Activated CD4-positive, alpha-beta T cell treated with anti-CD3 and anti-CD28 coated beads, Interleukin-2, amount 10 ng/mL, durations not matched to agents 24 days and 14 days (primary cell): ENCODE data around the gene RSPRY1. TPM values are rescaled to one million over a fixed set of nuclear protein-coding genes. Genes with fewer than 3 reads are reported as not detected.
A peak's percentile ranks its signal among the peaks of the same experiment; 100 is the strongest.

Source experiments
- DNase-seq: peaks from one replicate; pipeline ENCODE4 v3.0.0; 2022
- H3K27ac Mint-ChIP-seq: one replicate; pipeline ENCODE4 v1.8.0; 2022; ENCODE audit warnings: mild to moderate bottlenecking, mixed read lengths
- H3K27me3 Mint-ChIP-seq: one replicate; pipeline ENCODE4 v1.8.0; 2022; ENCODE audit warnings: mixed read lengths
- H3K36me3 Mint-ChIP-seq: one replicate; pipeline ENCODE4 v1.8.0; 2022; ENCODE audit warnings: low read depth, mild to moderate bottlenecking, mixed read lengths
- H3K4me1 Mint-ChIP-seq: one replicate; pipeline ENCODE4 v1.8.0; 2021; ENCODE audit warnings: mixed read lengths
- H3K4me3 Mint-ChIP-seq: one replicate; pipeline ENCODE4 v1.8.0; 2022; ENCODE audit warnings: mild to moderate bottlenecking, moderate library complexity, mixed read lengths
- H3K9me3 Mint-ChIP-seq: one replicate; pipeline ENCODE4 v1.8.0; 2021; ENCODE audit warnings: mixed read lengths
- intact Hi-C: fragments of 100-400 bp; cut with micrococcal nuclease; formaldehyde crosslinking; loops from one replicate; pipeline ENCODE4 v1.15.1; 2023
- total RNA-seq: library from RNA; stranded (reverse); gene quantifications from 2 replicates; pipeline ENCODE4 v1.2.3, GENCODE V29; 2022

Gene RSPRY1
- total RNA-seq, 1 donor from 2014 or later: 36.6 TPM

- Mint-ChIP-seq H3K27me3 (no peaks in the 10 kb centered on the region), H3K4me3 (no peak overlapping the region), H3K4me1 (no peaks in the 10 kb centered on the region), H3K9me3 (no peaks in the 10 kb centered on the region), H3K36me3 (peaks cover 30% of the 10 kb centered on the region), H3K27ac (no peak overlapping the region)
- no peak for DNase-seq
- intact Hi-C loops: no loop called here
Measured at GRCh38 chr16:57253466-57253865, 67.3 kb downstream of the RSPRY1 start.

- Mint-ChIP-seq H3K27me3 (no peaks in the 10 kb centered on the region), H3K9me3 (no peaks in the 10 kb centered on the region), H3K4me1 (peaks cover 10% of the 10 kb centered on the region), H3K4me3 (no peak overlapping the region), H3K27ac (no peak overlapping the region), H3K36me3 (peaks cover 20% of the 10 kb centered on the region)
- intact Hi-C loops: no loop called here
- DNase-seq: no peak
Measured at GRCh38 chr16:57255686-57256415, 69.7 kb downstream of the RSPRY1 start.

GRCh38 chr16:57256601-57257395 lies 70.7 kb downstream of the RSPRY1 start:
- Mint-ChIP-seq H3K36me3 (peaks cover 16% of the 10 kb centered on the region), H3K27me3 (no peaks in the 10 kb centered on the region), H3K9me3 (no peaks in the 10 kb centered on the region), H3K27ac (no peak overlapping the region), H3K4me1 (peaks cover 10% of the 10 kb centered on the region), H3K4me3 (no peak overlapping the region)
- no peak for DNase-seq
- intact Hi-C loops: no loop called here

GRCh38 chr16:57257455-57258070 lies 71.4 kb downstream of the RSPRY1 start:
- H3K4me1 Mint-ChIP-seq: peaks cover 10% of the 10 kb centered on the region
- DNase-seq: no peak
- H3K4me3 Mint-ChIP-seq: no peak overlapping the region
- H3K27ac Mint-ChIP-seq: no peak overlapping the region
- no peaks in the 10 kb centered on the region for H3K9me3 Mint-ChIP-seq
- H3K36me3 Mint-ChIP-seq: peaks cover 8% of the 10 kb centered on the region
- H3K27me3 Mint-ChIP-seq: no peaks in the 10 kb centered on the region
- intact Hi-C loops: no loop called here

GRCh38 chr16:57258226-57258909 lies 72.2 kb downstream of the RSPRY1 start:
- Mint-ChIP-seq H3K4me1 (peaks cover 10% of the 10 kb centered on the region), H3K9me3 (no peaks in the 10 kb centered on the region), H3K4me3 (no peak overlapping the region), H3K27ac (no peak overlapping the region), H3K27me3 (no peaks in the 10 kb centered on the region), H3K36me3 (peaks cover 2% of the 10 kb centered on the region)
- no peak for DNase-seq
- intact Hi-C loops: no loop called here

- Mint-ChIP-seq H3K4me3 (no peak overlapping the region), H3K27ac (no peak overlapping the region), H3K9me3 (no peaks in the 10 kb centered on the region), H3K4me1 (peaks cover 10% of the 10 kb centered on the region), H3K27me3 (no peaks in the 10 kb centered on the region), H3K36me3 (peaks cover 2% of the 10 kb centered on the region)
- intact Hi-C loops: no loop called here
- no peak for DNase-seq
Measured at GRCh38 chr16:57258910-57259475, 72.9 kb downstream of the RSPRY1 start.

- Mint-ChIP-seq H3K9me3 (no peaks in the 10 kb centered on the region), H3K4me1 (peaks cover 12% of the 10 kb centered on the region), H3K27me3 (no peaks in the 10 kb centered on the region), H3K27ac (peak overlapping the region; percentile 72), H3K36me3 (no peaks in the 10 kb centered on the region), H3K4me3 (peak overlapping the region; percentile 24)
- intact Hi-C loops: no loop called here
- peak; percentile 68 for DNase-seq
Measured at GRCh38 chr16:57260294-57260929, 74.3 kb downstream of the RSPRY1 start.

- no peaks in the 10 kb centered on the region for H3K27me3 Mint-ChIP-seq
- no peak overlapping the region for H3K4me3 Mint-ChIP-seq
- no peaks in the 10 kb centered on the region for H3K9me3 Mint-ChIP-seq
- DNase-seq: no peak
- no peak overlapping the region for H3K27ac Mint-ChIP-seq
- intact Hi-C loops: no loop called here
- peaks cover 22% of the 10 kb centered on the region for H3K4me1 Mint-ChIP-seq
- no peaks in the 10 kb centered on the region for H3K36me3 Mint-ChIP-seq
Measured at GRCh38 chr16:57261806-57262205, 75.7 kb downstream of the RSPRY1 start.

GRCh38 chr16:57262841-57263540 lies 76.9 kb downstream of the RSPRY1 start:
- intact Hi-C loops: no loop called here

GRCh38 chr16:57263541-57264351 lies 77.6 kb downstream of the RSPRY1 start:
- Mint-ChIP-seq H3K4me1 (peaks cover 31% of the 10 kb centered on the region), H3K27me3 (no peaks in the 10 kb centered on the region), H3K36me3 (no peaks in the 10 kb centered on the region), H3K4me3 (no peak overlapping the region), H3K27ac (no peak overlapping the region), H3K9me3 (no peaks in the 10 kb centered on the region)
- no peak for DNase-seq
- intact Hi-C loops: no loop called here

More at GRCh38 chr16:57262841-57263540, 76.9 kb downstream of the RSPRY1 start:
- Mint-ChIP-seq H3K36me3 (no peaks in the 10 kb centered on the region), H3K4me3 (no peak overlapping the region), H3K27me3 (no peaks in the 10 kb centered on the region), H3K9me3 (no peaks in the 10 kb centered on the region), H3K4me1 (peaks cover 31% of the 10 kb centered on the region), H3K27ac (no peak overlapping the region)
- no peak for DNase-seq

GRCh38 chr16:57264381-57264780 lies 78.3 kb downstream of the RSPRY1 start:
- Mint-ChIP-seq H3K27me3 (no peaks in the 10 kb centered on the region), H3K4me3 (no peak overlapping the region), H3K9me3 (no peaks in the 10 kb centered on the region), H3K4me1 (peaks cover 33% of the 10 kb centered on the region), H3K27ac (no peak overlapping the region), H3K36me3 (no peaks in the 10 kb centered on the region)
- intact Hi-C loops: no loop called here
- no peak for DNase-seq

- no peak for DNase-seq
- H3K4me3 Mint-ChIP-seq: no peak overlapping the region
- H3K27ac Mint-ChIP-seq: peak overlapping the region; percentile 4
- intact Hi-C loops: no loop called here
- H3K27me3 Mint-ChIP-seq: no peaks in the 10 kb centered on the region
- H3K36me3 Mint-ChIP-seq: no peaks in the 10 kb centered on the region
- peaks cover 31% of the 10 kb centered on the region for H3K4me1 Mint-ChIP-seq
- no peaks in the 10 kb centered on the region for H3K9me3 Mint-ChIP-seq
Measured at GRCh38 chr16:57264950-57265371, 78.8 kb downstream of the RSPRY1 start.
